HG03378 (cell line): Measurements from ENCODE around the gene EPB41L2.

Experiments used
- ATAC-seq: cut with Tn5 transposase; IDR thresholded peaks from one replicate; pipeline ENCODE4 v1.9.1; 2021; ENCODE audit warnings: mild to moderate bottlenecking, moderate library complexity; ENCODE audit not compliant: unreplicated experiment

The EPB41L2 gene

GRCh38 chr6:131062241-131063027 lies 611 bp downstream of the EPB41L2 start:
- ATAC-seq, result no peak

GRCh38 chr6:131061751-131062119 lies 1.3 kb downstream of the EPB41L2 start:
- no peak for ATAC-seq

DNA sequence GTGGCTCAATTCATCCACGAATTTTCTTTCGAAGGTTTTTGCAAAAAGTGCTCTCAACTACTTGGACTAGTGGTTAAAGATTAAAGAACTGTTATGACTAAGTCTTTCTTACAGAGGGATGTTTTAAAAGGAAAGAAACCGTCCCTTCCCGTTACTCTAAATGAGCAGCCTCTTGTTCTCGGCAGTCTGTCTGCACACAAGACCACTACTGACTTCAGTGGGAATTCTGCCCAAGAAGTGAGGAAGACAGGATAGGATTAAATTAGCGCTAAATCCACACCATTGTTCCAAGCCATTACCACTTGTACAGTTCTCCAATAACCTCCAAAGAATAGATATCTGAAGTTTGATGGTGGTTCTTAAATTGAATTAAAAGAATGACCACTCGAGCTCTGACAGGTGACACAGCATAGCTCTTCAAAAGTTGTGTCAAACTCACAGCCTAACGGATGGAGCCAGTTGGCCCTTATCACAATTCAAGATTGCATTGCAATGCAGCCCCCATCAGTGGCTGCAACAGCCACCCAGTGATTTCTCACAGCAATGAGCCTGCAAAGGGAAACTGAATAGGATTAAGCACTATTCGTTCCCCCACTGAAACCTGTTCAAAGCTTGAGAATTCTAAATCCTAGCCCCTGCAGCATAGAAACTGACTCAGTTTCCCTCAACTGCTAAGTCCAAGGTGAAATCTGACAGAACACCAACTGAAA lies 1.8 kb downstream of the EPB41L2 start:
- peak; percentile 27 for ATAC-seq

GRCh38 chr6:131060311-131060710 lies 2.7 kb downstream of the EPB41L2 start:
- ATAC-seq, result peak; percentile 27

- ATAC-seq, result no peak
These were observed 3.6 kb downstream of the EPB41L2 start for GRCh38 chr6:131059486-131059885.

GRCh38 chr6:131058236-131058635 lies 4.8 kb downstream of the EPB41L2 start:
- no peak for ATAC-seq

- no peak for ATAC-seq
These were observed 8.4 kb downstream of the EPB41L2 start for GRCh38 chr6:131054392-131055250.

- ATAC-seq, result no peak
These were observed 9.4 kb downstream of the EPB41L2 start for GRCh38 chr6:131053546-131054240.

DNA sequence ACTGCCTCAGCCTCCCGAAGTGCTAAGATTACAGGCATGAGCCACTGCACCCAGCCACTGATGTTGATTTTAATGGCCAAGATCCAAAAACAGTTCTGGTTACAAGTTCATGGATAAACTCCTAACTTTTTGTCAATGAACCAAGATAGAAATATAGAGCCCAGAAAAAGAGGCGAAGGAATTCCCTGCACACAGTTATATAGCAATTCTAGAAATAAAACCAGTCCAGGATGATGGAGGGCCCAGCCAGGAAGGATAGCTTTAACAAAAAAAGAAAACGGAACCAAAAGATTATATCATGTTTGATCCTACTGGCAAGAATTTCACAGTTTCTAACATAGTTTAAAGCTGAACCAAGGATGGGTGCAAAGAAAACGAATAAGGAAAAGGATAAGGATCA lies 10.9 kb downstream of the EPB41L2 start:
- ATAC-seq, result no peak

DNA sequence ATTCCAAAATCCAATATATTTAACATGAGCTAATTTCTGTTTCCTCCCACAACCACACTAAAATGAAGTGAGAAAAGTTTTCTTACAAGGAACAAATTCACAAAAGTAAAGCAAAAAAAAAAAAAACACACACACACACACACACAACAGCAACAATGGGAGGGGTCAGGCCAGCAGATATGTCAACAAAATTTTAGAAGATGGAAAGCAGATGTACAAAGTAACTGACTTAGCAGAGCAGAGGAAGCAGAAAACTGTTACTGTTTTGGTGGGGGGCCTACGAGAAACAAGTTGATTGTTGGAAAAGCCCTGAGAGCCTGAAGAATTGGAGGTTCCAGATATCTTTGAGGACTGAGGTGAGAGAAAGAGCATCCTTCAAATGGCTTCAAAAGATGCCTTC lies 11.7 kb downstream of the EPB41L2 start:
- ATAC-seq, result no peak

DNA sequence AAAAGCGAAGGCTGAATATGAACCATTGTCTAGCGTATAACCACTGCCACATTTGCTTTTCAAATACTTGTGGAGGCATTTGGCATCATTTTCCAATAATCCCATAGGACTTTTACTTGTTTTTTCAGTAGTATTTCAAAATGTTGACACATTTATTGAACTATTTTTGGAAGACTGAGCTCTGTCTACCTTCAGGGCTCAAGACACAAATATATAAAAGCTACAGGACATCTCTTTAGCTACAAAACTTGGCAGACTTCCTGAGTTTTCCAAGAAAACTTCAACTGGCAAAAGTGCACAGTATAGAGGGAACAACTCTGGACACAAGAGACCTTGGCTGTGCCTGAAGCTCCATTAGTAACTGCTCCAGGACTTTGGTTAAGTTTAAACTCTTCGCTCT lies 13.4 kb downstream of the EPB41L2 start:
- ATAC-seq, result no peak

GRCh38 chr6:131048933-131049515 lies 14.0 kb downstream of the EPB41L2 start:
- no peak for ATAC-seq

- ATAC-seq, result no peak
These were observed 14.6 kb downstream of the EPB41L2 start for GRCh38 chr6:131048459-131048858.

DNA sequence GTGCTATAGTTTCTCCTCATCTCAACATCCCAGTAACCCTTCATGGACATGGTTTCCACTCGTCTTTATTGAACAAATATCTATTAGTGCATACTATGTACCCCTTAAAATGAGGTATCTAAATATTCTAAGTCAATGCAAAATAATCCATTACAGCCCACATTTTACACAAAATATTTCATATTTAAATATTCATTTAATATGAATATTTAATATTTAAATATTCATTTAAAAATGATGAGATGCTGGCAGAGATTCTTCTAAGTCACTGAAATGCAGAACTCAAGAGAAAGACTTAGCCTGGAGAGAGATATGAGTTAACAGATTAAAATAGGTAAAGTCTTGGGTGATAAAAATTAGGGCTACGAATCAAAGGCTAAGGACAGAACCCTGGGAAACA lies 17.9 kb downstream of the EPB41L2 start:
- ATAC-seq, result no peak

DNA sequence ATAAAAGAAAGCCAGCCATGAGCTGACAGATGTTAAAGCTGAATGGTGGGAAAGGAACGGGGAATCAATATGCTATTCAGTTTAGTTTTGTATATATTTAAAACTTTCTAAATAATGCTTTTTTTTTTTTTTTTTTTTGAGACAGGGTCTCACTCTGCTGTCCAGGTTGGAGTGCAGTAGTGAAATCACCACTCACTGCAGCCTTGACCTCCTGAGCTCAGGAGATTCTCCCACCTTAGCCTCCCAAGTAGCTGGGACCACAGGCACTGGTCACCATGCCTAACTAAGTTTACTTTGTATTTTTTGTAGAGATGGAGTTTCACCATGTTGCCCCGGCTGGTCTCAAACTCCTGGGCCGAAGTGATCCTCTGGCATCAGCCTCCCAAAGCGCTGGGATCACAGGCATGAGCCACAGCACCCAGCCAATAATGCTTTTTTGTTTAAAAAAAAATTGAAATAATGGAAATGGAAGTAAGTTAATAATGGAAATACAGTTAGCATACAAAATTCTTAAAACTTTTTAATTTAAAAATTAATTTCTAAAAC lies 19.1 kb downstream of the EPB41L2 start:
- ATAC-seq, result no peak

DNA sequence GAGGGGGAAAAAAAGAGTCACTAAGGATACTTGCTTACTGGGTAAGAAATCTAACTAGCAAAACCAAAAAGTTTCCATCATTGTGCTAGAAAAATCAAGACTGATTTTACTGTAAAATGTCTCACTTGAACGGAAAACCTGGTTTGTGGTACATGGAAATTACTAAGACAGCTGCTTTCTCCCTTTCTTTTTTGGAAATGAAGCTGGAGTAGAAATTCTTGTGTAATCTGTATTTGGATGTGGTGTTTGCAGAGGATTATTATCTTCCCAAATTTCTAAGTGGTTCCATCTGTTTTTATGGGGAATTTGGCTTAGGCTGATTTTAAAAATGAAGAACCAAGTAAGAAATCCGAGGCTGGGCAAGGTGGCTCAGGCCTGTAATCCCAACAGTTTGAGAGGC lies 20.4 kb downstream of the EPB41L2 start:
- ATAC-seq, result no peak

- ATAC-seq, result no peak
These were observed 21.2 kb downstream of the EPB41L2 start for GRCh38 chr6:131041814-131042213.

GRCh38 chr6:131040866-131041265 lies 22.2 kb downstream of the EPB41L2 start:
- ATAC-seq, result no peak

- no peak for ATAC-seq
These were observed 23.7 kb downstream of the EPB41L2 start for GRCh38 chr6:131039345-131039680.

DNA sequence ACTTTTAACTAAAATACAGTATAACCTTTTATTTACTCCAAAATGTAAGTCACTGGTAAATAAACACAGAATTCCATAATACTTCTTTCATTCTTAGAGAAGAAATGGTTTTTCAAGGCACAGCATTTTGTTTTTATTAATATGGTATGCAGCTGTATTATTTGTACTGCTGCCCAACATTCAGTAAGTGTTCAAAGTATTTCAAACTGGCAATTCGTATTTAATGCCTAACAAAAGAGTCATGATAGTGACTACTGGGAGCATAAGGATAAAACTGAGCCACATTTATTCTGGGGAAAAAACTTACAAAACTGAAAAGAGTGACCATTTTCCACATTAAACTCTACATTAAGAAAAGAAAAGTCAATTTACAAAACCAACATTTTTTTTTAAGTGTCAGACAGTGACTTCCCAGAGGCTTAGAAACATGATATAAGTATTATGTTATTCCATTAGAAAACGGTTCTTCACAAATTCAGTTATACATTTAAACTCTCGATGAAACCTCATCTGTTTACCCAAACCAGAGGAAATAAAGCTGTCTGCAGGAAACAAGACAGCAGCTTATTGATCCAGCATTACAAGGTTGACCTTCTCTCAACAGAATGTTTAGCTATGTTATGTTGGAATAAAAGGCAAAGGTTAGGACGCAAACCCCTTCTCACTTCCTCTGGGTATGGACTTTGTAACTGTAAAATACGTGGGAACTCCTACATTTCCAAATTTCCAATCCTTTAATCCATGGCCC lies 24.3 kb downstream of the EPB41L2 start:
- no peak for ATAC-seq
